Measurements from ENCODE around the gene INPP5A. TPM values are rescaled to one million over a fixed set of nuclear protein-coding genes. Genes with fewer than 3 reads are reported as not detected.

INPP5A gene
- total RNA-seq, 2 donors from 2014 or later = 14.8 to 18.6 TPM

DNA sequence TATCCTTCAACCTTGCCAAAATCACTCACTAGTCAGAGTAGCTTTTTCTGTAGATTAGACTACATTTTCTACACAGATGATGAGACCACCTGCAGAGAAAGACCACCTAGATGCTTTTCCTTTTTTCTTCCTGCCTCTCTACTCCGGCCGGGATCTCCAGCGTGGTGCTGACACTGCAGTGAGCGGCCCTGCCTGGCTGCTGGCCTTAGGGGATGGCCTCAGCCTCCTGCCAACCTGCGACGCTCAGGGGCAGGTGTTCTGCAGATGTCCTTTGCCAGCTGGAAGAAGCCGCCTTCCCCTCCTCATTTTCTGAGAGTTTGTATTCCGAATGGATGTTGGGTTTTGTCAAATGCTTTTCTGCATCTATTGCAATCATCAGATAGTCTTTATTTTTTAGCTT is 291.8 kb downstream of the INPP5A start:
- H3K27ac Mint-ChIP-seq = no peak overlapping the region
- ATAC-seq (no peak), DNase-seq (ENCODE audit: low spot score) (no peak)
- H3K27me3 Mint-ChIP-seq = peaks cover 4 to 18% of the 10 kb centered on the region in 2 donors
- no peaks in the 10 kb centered on the region for H3K36me3 Mint-ChIP-seq
- no peak overlapping the region for H3K4me3 Mint-ChIP-seq
- no peaks in the 10 kb centered on the region for H3K4me1 Mint-ChIP-seq (ENCODE audit: low read depth in 2 of 2)
- H3K9me3 Mint-ChIP-seq = no peaks in the 10 kb centered on the region

GRCh38 chr10:132832186-132832969 is 294.8 kb downstream of the INPP5A start:
- H3K4me3 Mint-ChIP-seq = no peak overlapping the region
- no peaks in the 10 kb centered on the region for H3K9me3 Mint-ChIP-seq
- H3K27me3 Mint-ChIP-seq = peaks cover 4 to 18% of the 10 kb centered on the region in 2 donors
- H3K36me3 Mint-ChIP-seq = no peaks in the 10 kb centered on the region
- no peak overlapping the region for H3K27ac Mint-ChIP-seq
- DNase-seq (ENCODE audit: low spot score) (no peak), ATAC-seq (no peak)
- H3K4me1 Mint-ChIP-seq (ENCODE audit: low read depth in 2 of 2) = no peaks in the 10 kb centered on the region

Other genes with a start within 250 kb of the INPP5A start
- 10 to 100 TPM; 29.2 to 34.6 TPM for gene STK32C, start 229.8 kb upstream of the INPP5A start, total RNA-seq
- 1 to 10 TPM; 6.5 to 8.5 TPM for gene LRRC27, start 205.6 kb upstream of the INPP5A start, total RNA-seq
- 10 to 100 TPM; 15.2 to 17.9 TPM for gene PWWP2B, start 140.6 kb upstream of the INPP5A start, total RNA-seq
- gene NKX6-2, start 248.4 kb downstream of the INPP5A start, total RNA-seq = not detected